GM08714 (cell line): Measurements from ENCODE around the gene C3orf20.

Experiments
- H3K4me3 ChIP-seq: fragments of 200-500 bp; sonication (Bioruptor generic); 2 replicates; pipeline ENCODE4 v1.5.1; 2014; ENCODE audit warnings: mild to moderate bottlenecking, low read length, inconsistent platforms
- ZNF274 ChIP-seq: IDR thresholded peaks from 2 replicates; pipeline ENCODE4 v1.6.1; 2012; ENCODE audit warnings: mild to moderate bottlenecking, low read depth, low read length

Gene C3orf20

DNA sequence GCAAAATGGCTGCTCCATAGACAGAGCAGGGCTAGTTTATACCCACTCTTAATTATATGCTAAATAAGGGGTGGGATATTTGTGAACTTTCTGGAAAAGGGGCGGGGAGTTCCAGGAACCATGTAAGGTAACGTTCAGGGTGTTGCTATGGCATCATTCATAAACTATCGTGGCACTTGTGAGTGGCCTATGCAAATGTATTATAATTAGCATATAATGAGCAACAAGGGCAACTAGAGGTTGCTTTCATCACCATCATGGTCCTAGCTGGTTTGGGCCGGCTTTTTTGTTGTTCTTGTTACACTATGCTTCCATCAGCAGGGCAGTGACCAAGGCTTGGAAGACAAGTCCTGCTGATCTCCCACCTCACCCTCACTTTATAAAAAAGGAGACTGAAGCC is 100.6 kb downstream of the C3orf20 start:
- H3K4me3 ChIP-seq = no peak overlapping the region
- TF ChIP-seq ZNF274 = no peak

DNA sequence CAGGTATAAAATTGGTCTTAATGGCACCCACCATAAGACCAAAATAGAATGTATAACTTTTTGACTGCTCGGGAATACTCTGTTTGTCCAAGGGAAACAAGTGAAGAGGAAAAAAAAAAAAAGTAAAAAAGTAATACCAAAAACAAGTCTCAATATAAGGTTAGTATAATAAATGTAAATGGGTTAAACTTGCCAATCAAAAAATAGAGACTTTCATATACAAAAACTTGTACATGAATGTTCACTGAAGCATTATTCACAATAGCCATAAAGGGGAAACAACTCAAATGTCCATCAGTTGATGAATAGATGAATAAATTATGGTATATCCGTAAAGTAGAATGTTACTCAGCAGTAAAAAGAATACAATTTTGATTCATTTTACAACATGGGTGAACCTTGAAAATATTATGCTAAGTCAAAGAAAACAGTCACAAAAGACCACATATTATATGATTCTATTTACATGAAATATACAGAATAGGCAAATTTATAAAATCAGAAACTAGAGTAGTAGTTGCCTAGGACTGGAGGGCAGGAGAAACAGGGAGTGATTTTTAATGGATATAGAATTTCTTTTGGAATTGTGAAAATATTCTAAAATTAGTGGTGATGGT is 104.2 kb downstream of the C3orf20 start:
- no peak overlapping the region for H3K4me3 ChIP-seq
- TF ChIP-seq ZNF274 = no peak

DNA sequence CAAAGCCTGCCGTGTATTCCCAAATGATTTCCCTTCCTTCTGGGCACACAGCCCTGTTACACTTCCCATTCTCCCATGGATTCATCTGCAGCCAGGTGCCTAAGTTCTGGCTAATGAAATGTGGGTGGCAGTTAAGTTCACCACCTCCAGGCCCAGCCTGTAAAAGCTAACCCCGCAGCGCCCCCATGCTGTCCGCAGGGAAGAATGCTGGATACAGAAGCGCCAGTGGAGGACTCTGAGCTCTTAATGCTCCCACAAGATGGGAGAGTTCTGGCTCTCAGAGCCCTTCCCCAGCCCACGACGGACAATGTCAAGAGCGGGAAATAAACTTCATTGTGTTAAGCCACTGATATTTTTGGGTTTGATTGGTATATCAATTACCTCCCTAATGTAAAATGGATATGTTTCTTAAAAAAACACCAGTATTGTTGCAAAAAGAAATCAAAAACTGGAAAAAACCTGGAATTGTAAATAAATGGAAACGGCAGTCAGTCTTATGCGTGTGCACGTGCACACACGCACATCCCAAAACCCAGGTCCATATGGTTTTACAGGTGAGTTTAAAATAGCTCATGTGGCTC is 106.1 kb downstream of the C3orf20 start:
- H3K4me3 ChIP-seq = no peak overlapping the region
- TF ChIP-seq ZNF274 = no peak

DNA sequence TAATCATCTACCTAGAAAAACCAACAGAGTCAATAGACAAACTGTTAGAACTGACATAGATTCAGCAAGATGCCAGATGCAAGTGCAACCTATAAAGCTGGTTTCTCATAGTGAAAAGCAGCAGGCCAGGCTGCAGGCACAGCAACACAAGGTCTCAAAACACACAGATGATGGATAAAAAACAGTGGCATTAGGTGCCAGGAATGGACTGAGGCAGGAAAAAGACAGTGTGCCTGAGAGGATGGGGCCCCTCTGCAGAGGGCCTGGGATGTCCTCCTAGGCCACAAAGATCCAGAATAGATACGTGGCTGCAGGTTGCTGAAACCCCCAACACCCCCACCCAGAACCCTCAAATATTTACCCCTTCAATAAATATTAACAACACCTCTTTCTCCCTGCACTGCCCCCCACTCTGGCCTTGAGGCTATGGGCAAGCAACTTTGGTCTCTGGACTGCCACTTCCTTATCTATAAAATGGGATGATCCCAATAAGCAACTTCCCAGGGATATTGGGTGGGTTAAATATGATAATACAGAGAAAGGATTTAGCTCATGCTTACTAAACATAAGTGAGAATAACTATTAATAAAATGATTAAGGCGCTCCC is 108.6 kb downstream of the C3orf20 start:
- no peak overlapping the region for H3K4me3 ChIP-seq
- no peak for TF ChIP-seq ZNF274

DNA sequence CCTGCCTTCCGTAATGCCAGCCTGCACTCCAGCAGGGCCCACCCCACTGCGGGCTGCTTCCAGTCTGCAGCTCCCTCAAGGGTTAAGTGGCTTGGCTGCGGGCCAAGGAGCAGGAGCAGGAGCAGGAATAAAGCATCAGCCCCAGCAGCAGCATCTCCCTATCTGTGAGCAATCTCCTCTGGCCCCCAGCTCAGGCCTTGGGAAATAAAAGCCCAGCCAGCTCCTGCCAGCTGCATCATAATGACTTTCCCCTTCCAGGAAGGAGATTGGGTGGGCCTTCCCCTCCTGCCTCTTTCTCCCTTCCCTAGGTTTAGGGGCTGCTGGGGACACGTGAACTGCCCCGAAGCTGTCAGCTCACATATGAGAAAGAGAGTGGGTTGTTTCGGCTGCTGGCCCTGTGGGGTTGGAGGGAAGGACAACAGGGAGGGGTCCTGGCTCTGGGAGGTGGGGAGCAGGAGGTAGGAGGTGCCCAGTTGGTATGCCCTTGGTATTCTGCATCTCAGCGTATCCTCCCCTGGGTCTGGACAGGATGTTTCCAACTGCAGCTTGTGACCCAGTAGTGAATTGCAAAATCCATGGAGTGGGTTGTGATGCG is 109.2 kb downstream of the C3orf20 start:
- no peak for TF ChIP-seq ZNF274
- H3K4me3 ChIP-seq = no peak overlapping the region

DNA sequence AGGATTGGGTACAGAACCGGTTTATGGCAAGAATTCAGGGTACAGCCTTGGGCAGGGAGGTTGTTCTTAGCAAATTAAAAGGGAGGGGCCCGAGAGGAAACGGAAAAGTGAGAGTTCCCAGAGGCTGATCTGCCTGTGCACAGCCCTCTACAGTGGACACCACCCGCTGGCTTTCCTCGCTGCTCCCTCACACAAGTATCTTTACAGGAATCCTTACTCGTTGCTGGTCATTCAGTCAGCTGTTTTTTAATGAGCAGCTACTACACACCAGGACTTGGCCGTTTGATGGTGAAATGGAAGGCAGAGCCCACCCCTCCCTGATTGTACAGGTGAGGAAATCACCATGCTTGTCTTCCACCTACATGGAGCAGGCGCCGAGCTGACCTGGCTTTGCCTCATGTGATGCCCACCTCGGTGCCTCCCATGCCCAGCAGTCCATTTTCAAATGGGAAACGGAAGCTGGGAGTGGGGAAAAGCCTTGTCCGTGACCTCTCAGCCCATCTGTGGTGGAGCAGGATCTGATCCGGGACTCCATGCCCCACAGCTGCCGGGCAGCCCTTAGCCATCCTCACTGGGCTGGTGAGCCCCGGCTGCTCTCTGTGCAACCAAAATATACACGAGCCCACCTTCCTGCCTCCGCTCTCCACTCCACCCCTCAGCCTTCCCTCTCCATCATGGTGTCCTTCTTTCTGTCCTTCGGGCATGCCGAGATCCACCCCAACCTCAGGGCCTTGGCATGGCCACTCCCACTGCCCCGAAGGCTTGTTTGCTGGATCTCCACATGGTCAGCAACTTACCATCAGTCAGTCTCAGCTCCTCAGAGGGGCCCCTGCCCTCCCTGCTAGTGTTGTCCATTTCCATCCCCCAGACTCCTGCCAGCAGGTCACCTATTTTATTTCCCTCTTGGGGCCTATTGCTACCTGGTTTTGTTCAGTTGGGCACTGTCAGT is 110.5 kb downstream of the C3orf20 start:
- H3K4me3 ChIP-seq = no peak overlapping the region
- TF ChIP-seq ZNF274 = no peak

DNA sequence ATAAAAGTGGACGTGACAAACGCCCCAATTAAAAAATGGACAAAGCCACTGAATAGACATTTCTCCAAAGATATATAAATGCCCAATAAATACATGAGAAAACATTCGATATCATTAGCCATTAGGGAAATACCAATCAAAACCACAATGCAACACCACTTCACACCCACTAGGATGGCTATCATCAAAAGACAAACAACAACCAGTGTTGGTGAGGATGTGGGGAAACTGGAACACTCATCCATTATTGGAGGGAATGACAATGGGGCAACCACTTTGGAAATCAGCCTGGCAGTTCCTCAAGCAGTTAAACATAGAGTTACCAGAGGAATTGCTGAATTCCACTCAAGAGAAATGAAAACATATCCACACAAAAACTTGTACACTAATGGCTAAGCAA is 111.4 kb downstream of the C3orf20 start:
- H3K4me3 ChIP-seq = no peak overlapping the region
- TF ChIP-seq ZNF274 = no peak

DNA sequence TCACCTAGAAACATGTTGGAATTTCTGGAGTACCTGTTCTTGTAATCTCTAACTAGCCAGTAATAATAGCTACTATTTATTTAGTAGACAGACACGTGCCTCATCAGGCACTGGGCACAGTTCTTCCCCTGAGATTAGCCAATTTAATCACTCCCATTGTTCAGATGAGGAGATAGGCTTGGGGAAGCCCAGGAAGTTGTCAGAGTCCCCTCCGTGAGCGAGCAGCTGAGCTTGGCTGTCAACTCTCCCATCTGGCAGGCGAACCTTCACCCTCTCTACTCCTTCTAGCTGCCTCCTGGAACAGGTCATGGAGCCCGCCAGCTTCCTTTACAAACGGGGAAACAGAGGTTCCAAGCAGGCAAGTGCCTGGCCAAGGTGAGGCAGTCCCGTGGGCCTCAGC is 112.7 kb downstream of the C3orf20 start:
- no peak for TF ChIP-seq ZNF274
- H3K4me3 ChIP-seq = no peak overlapping the region

DNA sequence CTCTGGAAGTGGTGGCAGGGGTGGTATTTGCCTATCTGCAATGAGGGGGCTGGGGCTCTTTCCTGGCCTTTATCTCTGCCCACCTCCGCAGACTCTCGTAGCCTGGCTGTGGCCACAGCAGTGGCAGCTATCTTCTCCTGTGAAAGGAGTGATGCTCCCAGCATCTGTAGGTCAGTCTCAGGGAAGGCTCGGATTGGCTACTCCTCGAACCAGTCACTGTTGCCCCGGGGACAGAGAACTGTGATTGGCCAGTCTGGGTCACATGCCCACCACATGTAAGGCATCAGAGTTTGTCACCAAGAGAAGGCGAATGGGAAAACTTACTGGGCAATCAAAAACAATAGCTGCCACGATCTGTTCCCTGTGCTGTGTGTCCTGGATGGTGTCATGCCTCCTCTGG is 113.7 kb downstream of the C3orf20 start:
- TF ChIP-seq ZNF274 = no peak
- H3K4me3 ChIP-seq = no peak overlapping the region

DNA sequence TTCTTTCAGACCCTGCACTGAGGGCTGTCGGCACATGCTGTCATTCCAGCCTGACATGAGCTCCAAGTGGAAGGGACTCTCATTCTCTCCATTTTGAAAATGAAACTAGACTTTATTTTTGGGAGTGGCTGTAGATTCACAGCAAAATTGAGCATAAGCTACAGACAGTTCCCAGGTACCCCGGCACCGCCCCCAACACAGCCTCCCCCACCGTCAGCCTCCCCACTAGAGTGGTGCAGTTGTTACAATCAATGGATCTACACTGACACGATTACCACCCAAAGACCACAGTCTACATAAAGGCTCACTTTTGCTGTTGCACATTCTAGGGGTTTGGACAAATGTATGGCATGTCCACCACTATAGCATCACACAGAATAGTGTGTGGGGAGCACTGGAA is 114.3 kb downstream of the C3orf20 start:
- H3K4me3 ChIP-seq = no peak overlapping the region
- TF ChIP-seq ZNF274 = no peak

DNA sequence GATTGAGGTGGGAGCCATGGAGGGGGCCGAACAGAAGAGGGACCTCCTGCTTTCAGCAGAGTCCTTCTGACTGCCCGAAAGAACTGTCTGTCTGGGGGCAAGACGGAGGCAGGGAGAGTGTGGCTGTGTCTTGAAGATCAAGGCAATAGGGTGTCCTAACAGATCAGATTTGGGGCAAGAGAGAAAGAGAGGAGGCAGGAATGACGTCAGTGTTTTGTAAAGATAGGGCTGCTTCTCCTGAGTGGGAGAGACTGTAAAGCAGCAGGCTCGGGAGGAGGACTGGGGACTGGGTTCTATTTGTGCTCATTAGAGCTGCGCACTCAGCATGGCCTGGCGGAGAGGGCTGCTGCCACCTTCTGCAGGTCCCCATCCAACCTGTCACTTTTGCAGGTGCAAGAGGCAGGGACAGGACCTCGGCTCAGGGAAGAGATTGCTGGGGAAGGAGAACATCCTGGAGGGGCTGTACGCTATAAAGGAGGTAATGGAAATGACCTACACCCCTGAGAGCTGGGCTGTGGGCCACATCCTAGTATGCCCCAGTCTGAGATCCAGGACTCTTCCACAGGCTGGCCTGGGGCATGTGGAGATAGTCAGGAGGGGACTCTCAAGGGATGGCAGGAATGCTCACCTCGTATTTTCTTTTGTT is 114.8 kb downstream of the C3orf20 start:
- no peak for TF ChIP-seq ZNF274
- no peak overlapping the region for H3K4me3 ChIP-seq

DNA sequence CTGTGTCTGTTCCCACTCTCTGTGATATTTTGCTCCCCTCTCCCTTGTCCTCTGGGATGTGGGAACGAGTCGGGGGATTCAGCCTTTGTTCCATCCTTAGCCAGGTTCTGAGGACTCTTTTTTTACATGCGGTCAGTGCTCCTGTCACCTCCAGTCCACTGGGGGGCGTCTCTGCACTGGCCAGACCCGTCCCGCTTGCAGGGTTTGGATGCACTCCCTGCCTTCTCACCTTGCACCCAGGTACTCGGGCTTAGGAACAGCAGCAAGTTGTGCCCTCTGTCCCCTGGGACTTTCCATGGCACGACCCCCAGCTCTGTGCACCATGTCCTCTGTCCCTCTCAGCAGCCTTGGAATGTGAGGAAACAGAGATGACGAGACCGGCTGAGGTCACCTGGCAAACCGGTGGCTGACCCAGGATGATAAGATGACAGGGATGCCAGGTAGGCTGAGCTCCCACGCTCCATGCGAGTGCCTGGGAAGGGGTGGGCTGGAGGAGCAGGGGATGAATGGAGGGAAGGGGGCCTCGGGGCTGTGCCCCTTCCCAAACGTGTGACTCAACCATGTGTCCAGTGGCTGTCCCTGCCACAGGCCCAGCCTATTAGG is 116.5 kb downstream of the C3orf20 start:
- TF ChIP-seq ZNF274 = no peak

DNA sequence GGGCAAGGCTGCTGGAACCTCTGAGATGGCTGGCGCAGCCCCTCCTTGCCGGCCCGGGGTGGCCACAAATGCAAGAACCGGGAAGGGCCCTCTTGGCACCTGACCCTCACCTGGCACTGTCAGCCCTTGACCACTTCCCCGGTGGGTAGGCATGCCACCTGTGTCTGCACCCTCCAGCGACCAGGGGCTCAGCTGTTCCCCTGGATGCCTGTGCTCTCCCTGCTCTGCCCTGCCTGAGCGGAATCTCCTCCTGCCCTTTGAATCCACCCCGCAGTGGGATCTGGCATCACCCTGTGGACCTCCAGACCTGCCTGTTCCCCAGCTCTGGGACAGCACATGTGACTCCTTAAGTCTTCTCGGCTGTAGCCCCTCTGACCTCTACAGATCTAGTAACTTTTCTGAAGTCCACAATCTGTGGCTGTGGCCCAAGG is 117.8 kb downstream of the C3orf20 start:
- no peak for TF ChIP-seq ZNF274
- no peak overlapping the region for H3K4me3 ChIP-seq

More for the DNA sequence above, 116.5 kb downstream of the C3orf20 start:
- no peak overlapping the region for H3K4me3 ChIP-seq
